Lower leg skin (tissue), 4 donors: ENCODE measurements around the gene KDM1A. TPM values are rescaled to one million over a fixed set of nuclear protein-coding genes. Genes with fewer than 3 reads are reported as not detected.

Experiments
- DNase-seq, 2 donors: peaks; one replicate each; pipeline ENCODE4 v3.0.0-alpha.2; 2019; ENCODE audit warnings: low spot score in 2 of 2
- H3K4me3 ChIP-seq: fragments of 200-600 bp; sonication (generic); 2 replicates; pipeline ENCODE4 v1.5.1; 2017; ENCODE audit warnings: mild to moderate bottlenecking, low read depth; ENCODE audit not compliant: poor library complexity, severe bottlenecking
- CTCF ChIP-seq, 3 donors: fragments of 450-650 bp; IDR thresholded peaks; one replicate each; pipeline ENCODE4 v1.5.1; 2016; ENCODE audit warnings: antibody characterized with exemption in 3 of 3, mild to moderate bottlenecking in 3 of 3, moderate library complexity in 2 of 3
- POLR2A ChIP-seq, 2 donors: fragments of 450-650 bp; IDR thresholded peaks; one replicate each; pipeline ENCODE4 v1.6.1; 2016 to 2017; ENCODE audit warnings: antibody characterized with exemption in 2 of 2, mild to moderate bottlenecking in 1 of 2, moderate library complexity in 1 of 2
- WGBS, 2 donors: methylation state at CpG; one replicate each; pipeline ENCODE4 v1.1.5; 2018; 5-methylcytosine and 5-hydroxymethylcytosine counted together
- intact Hi-C: fragments of 100-400 bp; cut with DNase I; formaldehyde crosslinking; loops from one replicate; pipeline ENCODE4 v1.15.0; 2023; ENCODE audit warnings: low total_unique reads
- total RNA-seq, 4 donors: library from RNA; depleted of rRNA; stranded (reverse); fragments of >200 nt; gene quantifications; one replicate each; pipeline ENCODE4 v1.1.0, GENCODE V29; 2016

Gene KDM1A
- total RNA-seq, 4 donors from 2014 or later = 41.5 to 52.0 (median 46.6) TPM

GRCh38 chr1:23069675-23070074 is 50.4 kb downstream of the KDM1A start:
- intact Hi-C loops = no loop called here
- TF ChIP-seq POLR2A (IDR thresholded peaks at IDR 0.05) (no peak), CTCF (IDR thresholded peaks at IDR 0.05) (no peak)
- no peak for DNase-seq
- 78 to 81% methylated on average over 4 of the region's 4 CpGs for WGBS, 2 donors
- H3K4me3 ChIP-seq = no peak overlapping the region

- TF ChIP-seq POLR2A (IDR thresholded peaks at IDR 0.05) = no peak
- H3K4me3 ChIP-seq = no peak overlapping the region
- no peak for DNase-seq
- intact Hi-C loops = no loop called here
Measured at GRCh38 chr1:23074012-23074411, 54.7 kb downstream of the KDM1A start.

- DNase-seq = no peak
- WGBS, 2 donors = 74 to 75% methylated on average over 6 of the region's 6 CpGs
- no peak for TF ChIP-seq CTCF (IDR thresholded peaks at IDR 0.05)
- TF ChIP-seq POLR2A (IDR thresholded peaks at IDR 0.05) = no peak
- intact Hi-C loops = no loop called here
- H3K4me3 ChIP-seq = no peak overlapping the region
Measured at GRCh38 chr1:23079025-23079424, 59.8 kb downstream of the KDM1A start.

- intact Hi-C loops = no loop called here
- H3K4me3 ChIP-seq = no peak overlapping the region
- DNase-seq = no peak
- WGBS, 2 donors = 90 to 93% methylated on average over 3 of the region's 3 CpGs
- TF ChIP-seq CTCF (IDR thresholded peaks at IDR 0.05) (no peak), POLR2A (IDR thresholded peaks at IDR 0.05) (no peak)
Measured at GRCh38 chr1:23080885-23081284, 61.6 kb downstream of the KDM1A start.

- no peak for DNase-seq
- intact Hi-C loops = no loop called here
- 91 to 95% methylated on average over 3 of the region's 3 CpGs for whole genome bisulfite sequencing, 2 donors
- H3K4me3 ChIP-seq = no peak overlapping the region
- TF ChIP-seq CTCF (IDR thresholded peaks at IDR 0.05) = no peak
Measured at GRCh38 chr1:23081376-23081775, 62.1 kb downstream of the KDM1A start.

GRCh38 chr1:23083714-23084480 is 64.6 kb downstream of the KDM1A start:
- WGBS, 2 donors = 72 to 78% methylated on average over 5 of the region's 5 CpGs
- intact Hi-C loops = no loop called here
- no peak overlapping the region for H3K4me3 ChIP-seq
- TF ChIP-seq POLR2A (IDR thresholded peaks at IDR 0.05) (no peak), CTCF (IDR thresholded peaks at IDR 0.05) (no peak)
- DNase-seq = peak in 1 of 2 donors; percentile 55
